ENCODE data around the gene SLC45A3.

The SLC45A3 gene

GRCh38 chr1:205698921-205699320 lies 18.6 kb upstream of the SLC45A3 start:
- TF ChIP-seq POLR2AphosphoS5 (IDR thresholded peaks at IDR 0.05; ENCODE audit: low read depth) (no peak), GABPA (IDR thresholded peaks at IDR 0.05; ENCODE audit: low read depth) (no peak), SPI1 (IDR thresholded peaks at IDR 0.05; ENCODE audit: borderline replicate concordance, low read depth) (no peak), REST (IDR thresholded peaks at IDR 0.05; ENCODE audit: insufficient replicate concordance, low read depth) (no peak), CTCF (IDR thresholded peaks at IDR 0.05; ENCODE audit: insufficient read depth, low read length) (no peak)
- Histone ChIP-seq H3K27ac (replicated peaks) (no peak overlapping the region), H3K4me3 (replicated peaks; ENCODE audit: insufficient read depth, low read length) (no peak overlapping the region), H3K27me3 (ENCODE audit: insufficient read depth, poor library complexity, severe bottlenecking) (peaks cover 3% of the 10 kb centered on the region)
- DNase-seq (ENCODE audit: low read depth in 1 of 2, low spot score in 1 of 2), result no peak

- peaks cover 3% of the 10 kb centered on the region for H3K27me3 ChIP-seq (ENCODE audit: insufficient read depth, poor library complexity, severe bottlenecking)
- TF ChIP-seq GABPA (IDR thresholded peaks at IDR 0.05; ENCODE audit: low read depth) (no peak), POLR2AphosphoS5 (IDR thresholded peaks at IDR 0.05; ENCODE audit: low read depth) (no peak), REST (IDR thresholded peaks at IDR 0.05; ENCODE audit: insufficient replicate concordance, low read depth) (no peak), SPI1 (IDR thresholded peaks at IDR 0.05; ENCODE audit: borderline replicate concordance, low read depth) (no peak), CTCF (IDR thresholded peaks at IDR 0.05; ENCODE audit: insufficient read depth, low read length) (no peak)
- DNase-seq (ENCODE audit: low read depth in 1 of 2, low spot score in 1 of 2), result no peak
- no peak overlapping the region for H3K27ac ChIP-seq (replicated peaks)
- no peak overlapping the region for H3K4me3 ChIP-seq (replicated peaks; ENCODE audit: insufficient read depth, low read length)
Measured at GRCh38 chr1:205693421-205693991, 13.2 kb upstream of the SLC45A3 start.

- peaks cover 3% of the 10 kb centered on the region for H3K27me3 ChIP-seq (ENCODE audit: insufficient read depth, poor library complexity, severe bottlenecking)
- no peak for TF ChIP-seq GABPA (IDR thresholded peaks at IDR 0.05; ENCODE audit: low read depth)
- TF ChIP-seq SPI1 (IDR thresholded peaks at IDR 0.05; ENCODE audit: borderline replicate concordance, low read depth), result no peak
- TF ChIP-seq CTCF (IDR thresholded peaks at IDR 0.05; ENCODE audit: insufficient read depth, low read length), result no peak
- TF ChIP-seq REST (IDR thresholded peaks at IDR 0.05; ENCODE audit: insufficient replicate concordance, low read depth), result no peak
- H3K4me3 ChIP-seq (replicated peaks; ENCODE audit: insufficient read depth, low read length), result no peak overlapping the region
- H3K27ac ChIP-seq (replicated peaks), result no peak overlapping the region
- no peak for DNase-seq (ENCODE audit: low read depth in 1 of 2, low spot score in 1 of 2)
Measured at GRCh38 chr1:205692423-205692822, 12.1 kb upstream of the SLC45A3 start.
